Inferior parietal cortex (tissue), 1 donor: ENCODE results near the gene COL27A1.

Experiments used
- DNase-seq: peaks from one replicate; pipeline ENCODE4 v3.0.0-alpha.2; 2016; ENCODE audit errors: extremely low spot score

Gene COL27A1

GRCh38 chr9:114206221-114206789 is 51.0 kb downstream of the COL27A1 start:
- no peak for DNase-seq

GRCh38 chr9:114207034-114207810 is 51.9 kb downstream of the COL27A1 start:
- no peak for DNase-seq

- DNase-seq, result no peak
Measured at GRCh38 chr9:114207845-114208244, 52.5 kb downstream of the COL27A1 start.

- no peak for DNase-seq
Measured at GRCh38 chr9:114209151-114209550, 53.8 kb downstream of the COL27A1 start.

GRCh38 chr9:114210136-114210535 is 54.8 kb downstream of the COL27A1 start:
- DNase-seq, result no peak

GRCh38 chr9:114210691-114211276 is 55.4 kb downstream of the COL27A1 start:
- DNase-seq, result no peak

GRCh38 chr9:114212826-114213225 is 57.5 kb downstream of the COL27A1 start:
- DNase-seq, result no peak

- DNase-seq, result no peak
Measured at GRCh38 chr9:114213566-114213965, 58.2 kb downstream of the COL27A1 start.

GRCh38 chr9:114214181-114214580 is 58.8 kb downstream of the COL27A1 start:
- no peak for DNase-seq

- DNase-seq, result no peak
Measured at GRCh38 chr9:114214686-114215414, 59.5 kb downstream of the COL27A1 start.

GRCh38 chr9:114216081-114216480 is 60.7 kb downstream of the COL27A1 start:
- no peak for DNase-seq

- no peak for DNase-seq
Measured at GRCh38 chr9:114216976-114217375, 61.6 kb downstream of the COL27A1 start.

GRCh38 chr9:114218264-114219120 is 63.2 kb downstream of the COL27A1 start:
- no peak for DNase-seq

GRCh38 chr9:114220061-114220541 is 64.8 kb downstream of the COL27A1 start:
- no peak for DNase-seq

- no peak for DNase-seq
Measured at GRCh38 chr9:114221706-114222465, 66.5 kb downstream of the COL27A1 start.

- no peak for DNase-seq
Measured at GRCh38 chr9:114223564-114224246, 68.4 kb downstream of the COL27A1 start.

- no peak for DNase-seq
Measured at GRCh38 chr9:114224247-114224610, 68.9 kb downstream of the COL27A1 start.

GRCh38 chr9:114225561-114226212 is 70.3 kb downstream of the COL27A1 start:
- DNase-seq, result no peak

- DNase-seq, result no peak
Measured at GRCh38 chr9:114226246-114227055, 71.1 kb downstream of the COL27A1 start.
